GM12878 (cell line): ENCODE data around the gene ANKDD1B. TPM values are rescaled to one million over a fixed set of nuclear protein-coding genes. Genes with fewer than 3 reads are reported as not detected.

Experiments used
- CBFB ChIP-seq: IDR thresholded peaks from 2 replicates; pipeline ENCODE4 v1.6.1; 2016; ENCODE audit warnings: antibody characterized with exemption, low read depth
- CREM ChIP-seq: IDR thresholded peaks from 2 replicates; pipeline ENCODE4 v1.6.1; 2014; ENCODE audit warnings: antibody characterized with exemption, low read depth
- ETV6 ChIP-seq, 2 experiments: fragments of 450-650 bp in 1 of 2; IDR thresholded peaks in 1 of 2; conservative IDR thresholded peaks in 1 of 2; 2 replicates each; pipeline ENCODE4 v1.6.1; 2014; ENCODE audit warnings: antibody characterized with exemption in 1 of 2, borderline replicate concordance in 1 of 2, low read depth in 1 of 2, mild to moderate bottlenecking in 1 of 2, moderate library complexity in 1 of 2
- FOXM1 ChIP-seq: IDR thresholded peaks from 2 replicates; pipeline ENCODE4 v1.6.1; 2012; ENCODE audit warnings: low read depth, mild to moderate bottlenecking, inconsistent platforms, low read length, moderate library complexity
- HDAC6 ChIP-seq: fragments of 200-600 bp; sonication (generic); IDR thresholded peaks from one replicate; pipeline ENCODE4 v1.8.0; 2017; ENCODE audit warnings: antibody characterized with exemption; ENCODE audit not compliant: unreplicated experiment
- KAT2A ChIP-seq: conservative IDR thresholded peaks from 2 replicates; pipeline ENCODE4 v1.6.1; 2011; ENCODE audit warnings: low read depth, low read length; ENCODE audit not compliant: control insufficient read depth
- MYB ChIP-seq: fragments of 150-350 bp; IDR thresholded peaks from 2 replicates; pipeline ENCODE4 v1.6.1; 2014; ENCODE audit warnings: mild to moderate bottlenecking, low read depth, low read length, borderline replicate concordance
- NFYB ChIP-seq: IDR thresholded peaks from 2 replicates; pipeline ENCODE4 v1.6.1; 2011; ENCODE audit warnings: low read depth, mild to moderate bottlenecking, low read length, improper control_type of control experiment, moderate library complexity; ENCODE audit not compliant: insufficient read depth
- PRDM15 ChIP-seq: fragments of 450-650 bp; formaldehyde crosslinking; IDR thresholded peaks from 2 replicates; pipeline ENCODE4 v1.4.0; 2020; ENCODE audit warnings: mild to moderate bottlenecking, moderate library complexity
- RB1 ChIP-seq: fragments of 450-650 bp; formaldehyde crosslinking; IDR thresholded peaks from 2 replicates; pipeline ENCODE4 v1.6.1; 2017; ENCODE audit warnings: mild to moderate bottlenecking, borderline replicate concordance
- RCOR1 ChIP-seq: conservative IDR thresholded peaks from 2 replicates; pipeline ENCODE4 v1.6.1; 2012; ENCODE audit warnings: low read depth, low read length, improper control_type of control experiment
- SIN3A ChIP-seq: IDR thresholded peaks from 2 replicates; pipeline ENCODE4 v1.6.1; 2012; ENCODE audit warnings: low read depth, low read length, improper control_type of control experiment
- SMC3 ChIP-seq: IDR thresholded peaks from 2 replicates; pipeline ENCODE4 v1.6.1; 2011; ENCODE audit warnings: low read length, improper control_type of control experiment, borderline replicate concordance
- SREBF2 ChIP-seq: IDR thresholded peaks from 2 replicates; pipeline ENCODE4 v1.6.1; 2012; ENCODE audit warnings: mild to moderate bottlenecking, low read length
- STAT1 ChIP-seq: fragments of 450-650 bp; conservative IDR thresholded peaks from 2 replicates; pipeline ENCODE4 v1.6.1; 2014; ENCODE audit warnings: antibody characterized with exemption, mild to moderate bottlenecking
- TCF7 ChIP-seq: IDR thresholded peaks from 2 replicates; pipeline ENCODE4 v1.6.1; 2014; ENCODE audit warnings: antibody characterized with exemption, borderline replicate concordance
- USF1 ChIP-seq: IDR thresholded peaks from 2 replicates; pipeline ENCODE4 v1.6.1; 2011; ENCODE audit warnings: borderline replicate concordance, low read depth, mild to moderate bottlenecking, moderate library complexity, mixed read lengths, low read length; ENCODE audit not compliant: insufficient read depth; ENCODE audit errors: extremely low read length
- YBX1 ChIP-seq: fragments of 450-650 bp; IDR thresholded peaks from 2 replicates; pipeline ENCODE4 v1.6.1; 2016; ENCODE audit warnings: antibody characterized with exemption
- ZBED1 ChIP-seq: IDR thresholded peaks from 2 replicates; pipeline ENCODE4 v1.6.1; 2016; ENCODE audit warnings: borderline replicate concordance
- ZNF217 ChIP-seq: fragments of 450-650 bp; IDR thresholded peaks from 2 replicates; pipeline ENCODE4 v1.6.1; 2017; ENCODE audit warnings: antibody characterized with exemption, mild to moderate bottlenecking
- polyA plus RNA-seq, 11 experiments: library from polyadenylated mRNA; depleted of rRNA in 4 of 11; unstranded in 6 of 11; stranded (reverse) in 5 of 11; fragments of >200 nt; fragmentation: Nextera tagmentation in 4 of 11; fragmentation: Illumina TruSeq in 1 of 11; extraction: Ambion mirVana in 4 of 11; extraction: Trizol in 1 of 11; gene quantifications; 1 replicate in 1 of 11; 2 replicates in 10 of 11; pipeline versions ENCODE4 v1.2.1 to v1.2.3, GENCODE V29; 2011 to 2016; ENCODE audit warnings: inconsistent platforms in 2 of 11, missing spikeins in 2 of 11, low read depth in 1 of 11
- total RNA-seq, 4 experiments: library from RNA; depleted of rRNA in 3 of 4; stranded (reverse); fragments of >200 nt in 3 of 4; fragmentation: Illumina TruSeq in 1 of 4; extraction: Trizol in 1 of 4; gene quantifications; 2 replicates each; pipeline versions ENCODE4 v1.2.1 to v1.2.3, GENCODE V29; 2013 to 2021
- TF ChIP-seq, protein P1 (sequence below): fragments of 450-650 bp; IDR thresholded peaks from 2 replicates; pipeline ENCODE4 v1.6.1; 2017; ENCODE audit warnings: borderline replicate concordance
- TF ChIP-seq, protein P2 (sequence below): fragments of 450-650 bp; IDR thresholded peaks from 2 replicates; pipeline ENCODE4 v1.6.1; 2018; ENCODE audit warnings: mild to moderate bottlenecking, low read depth, moderate library complexity; ENCODE audit not compliant: partially characterized antibody

ANKDD1B gene
- total and polyA plus RNA-seq, 10 of the 15 experiments (the other 5 are each of a cell fraction or from before 2014, with no cell fraction given) = 0.34 to 2.4 (median 0.80) TPM

DNA sequence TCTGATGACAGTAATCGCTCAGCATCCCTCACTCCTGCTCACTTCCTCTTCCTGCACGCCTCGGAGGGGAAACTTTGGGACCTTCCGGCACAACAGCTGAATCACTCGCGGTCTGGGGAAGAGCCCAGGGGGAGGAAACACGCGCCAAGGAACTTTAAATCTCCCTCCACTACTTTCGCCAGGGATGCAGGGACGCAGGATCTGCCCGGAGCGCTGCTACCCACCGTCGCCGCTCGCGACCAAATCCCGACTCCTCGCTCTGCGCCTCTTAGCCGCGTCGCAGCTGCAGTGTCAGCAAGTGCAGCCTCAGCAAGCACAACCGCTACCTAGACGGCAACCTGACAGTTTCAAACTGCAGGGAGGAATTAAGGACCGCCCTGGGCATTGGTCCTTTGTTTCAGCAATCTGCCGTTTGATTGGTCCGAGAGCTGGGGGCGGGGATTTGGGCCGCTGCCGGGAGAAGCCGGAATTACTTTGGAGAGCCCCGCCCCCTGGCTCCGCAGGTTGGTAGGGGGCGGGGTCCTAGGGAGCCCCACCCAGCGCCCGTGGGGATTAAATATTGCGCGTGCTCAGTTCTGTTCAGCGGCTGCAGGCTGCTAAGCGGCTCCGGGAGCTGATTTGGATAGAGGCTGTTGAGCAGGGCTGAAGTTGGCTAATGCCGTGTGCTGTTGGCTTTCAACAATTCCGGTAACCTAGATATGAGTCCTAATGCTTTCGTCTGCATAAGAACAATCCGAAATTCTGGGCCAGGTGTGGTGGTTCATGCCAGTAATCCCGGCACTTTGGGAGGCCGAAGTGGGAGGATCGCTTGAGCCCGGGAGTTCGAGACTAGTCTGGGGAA, 106.0 kb downstream of the ANKDD1B start, which contains the start of gene POC5 (continued):
- TF ChIP-seq, protein P1, sequence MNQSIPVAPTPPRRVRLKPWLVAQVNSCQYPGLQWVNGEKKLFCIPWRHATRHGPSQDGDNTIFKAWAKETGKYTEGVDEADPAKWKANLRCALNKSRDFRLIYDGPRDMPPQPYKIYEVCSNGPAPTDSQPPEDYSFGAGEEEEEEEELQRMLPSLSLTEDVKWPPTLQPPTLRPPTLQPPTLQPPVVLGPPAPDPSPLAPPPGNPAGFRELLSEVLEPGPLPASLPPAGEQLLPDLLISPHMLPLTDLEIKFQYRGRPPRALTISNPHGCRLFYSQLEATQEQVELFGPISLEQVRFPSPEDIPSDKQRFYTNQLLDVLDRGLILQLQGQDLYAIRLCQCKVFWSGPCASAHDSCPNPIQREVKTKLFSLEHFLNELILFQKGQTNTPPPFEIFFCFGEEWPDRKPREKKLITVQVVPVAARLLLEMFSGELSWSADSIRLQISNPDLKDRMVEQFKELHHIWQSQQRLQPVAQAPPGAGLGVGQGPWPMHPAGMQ = no peak
- no peak for TF ChIP-seq YBX1
- TF ChIP-seq, protein P2, sequence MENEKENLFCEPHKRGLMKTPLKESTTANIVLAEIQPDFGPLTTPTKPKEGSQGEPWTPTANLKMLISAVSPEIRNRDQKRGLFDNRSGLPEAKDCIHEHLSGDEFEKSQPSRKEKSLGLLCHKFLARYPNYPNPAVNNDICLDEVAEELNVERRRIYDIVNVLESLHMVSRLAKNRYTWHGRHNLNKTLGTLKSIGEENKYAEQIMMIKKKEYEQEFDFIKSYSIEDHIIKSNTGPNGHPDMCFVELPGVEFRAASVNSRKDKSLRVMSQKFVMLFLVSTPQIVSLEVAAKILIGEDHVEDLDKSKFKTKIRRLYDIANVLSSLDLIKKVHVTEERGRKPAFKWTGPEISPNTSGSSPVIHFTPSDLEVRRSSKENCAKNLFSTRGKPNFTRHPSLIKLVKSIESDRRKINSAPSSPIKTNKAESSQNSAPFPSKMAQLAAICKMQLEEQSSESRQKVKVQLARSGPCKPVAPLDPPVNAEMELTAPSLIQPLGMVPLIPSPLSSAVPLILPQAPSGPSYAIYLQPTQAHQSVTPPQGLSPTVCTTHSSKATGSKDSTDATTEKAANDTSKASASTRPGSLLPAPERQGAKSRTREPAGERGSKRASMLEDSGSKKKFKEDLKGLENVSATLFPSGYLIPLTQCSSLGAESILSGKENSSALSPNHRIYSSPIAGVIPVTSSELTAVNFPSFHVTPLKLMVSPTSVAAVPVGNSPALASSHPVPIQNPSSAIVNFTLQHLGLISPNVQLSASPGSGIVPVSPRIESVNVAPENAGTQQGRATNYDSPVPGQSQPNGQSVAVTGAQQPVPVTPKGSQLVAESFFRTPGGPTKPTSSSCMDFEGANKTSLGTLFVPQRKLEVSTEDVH = peak; percentile 60
- peak; percentile 88 for TF ChIP-seq CREM
- no peak for TF ChIP-seq TCF7
- TF ChIP-seq PRDM15 (CRISPR knock-in tag) = no peak
- TF ChIP-seq ZNF217 = no peak
- TF ChIP-seq NFYB = peak; percentile 79
- TF ChIP-seq FOXM1 = no peak; the same call in 1 of the 2 replicates
- TF ChIP-seq STAT1 = no peak
- peak; percentile 93 for TF ChIP-seq SIN3A
- TF ChIP-seq RB1 = peak; percentile 84; the same call in 1 of the 2 replicates
- TF ChIP-seq SMC3 = no peak
- TF ChIP-seq ZBED1 = no peak
- no peak for TF ChIP-seq MYB
- peak; percentile 73 for TF ChIP-seq CBFB
- TF ChIP-seq RCOR1 = no peak
- TF ChIP-seq HDAC6 = no peak
- TF ChIP-seq KAT2A = no peak
- no peak for TF ChIP-seq USF1
- peak in 1 of 2 experiments; percentile 84; a peak in 1 of 4 replicates for TF ChIP-seq ETV6 (conservative IDR thresholded peaks at IDR 0.05 in 1 of 2, IDR thresholded peaks at IDR 0.05 in 1 of 2; ENCODE audit: borderline replicate concordance in 1 of 2, low read depth in 1 of 2)
- TF ChIP-seq SREBF2 = no peak
